ENCODE results near the gene SUV39H1. TPM values are rescaled to one million over a fixed set of nuclear protein-coding genes. Genes with fewer than 3 reads are reported as not detected.

Gene SUV39H1
- total RNA-seq, 2 experiments from 2014 or later: 32.3 to 35.6 TPM

DNA sequence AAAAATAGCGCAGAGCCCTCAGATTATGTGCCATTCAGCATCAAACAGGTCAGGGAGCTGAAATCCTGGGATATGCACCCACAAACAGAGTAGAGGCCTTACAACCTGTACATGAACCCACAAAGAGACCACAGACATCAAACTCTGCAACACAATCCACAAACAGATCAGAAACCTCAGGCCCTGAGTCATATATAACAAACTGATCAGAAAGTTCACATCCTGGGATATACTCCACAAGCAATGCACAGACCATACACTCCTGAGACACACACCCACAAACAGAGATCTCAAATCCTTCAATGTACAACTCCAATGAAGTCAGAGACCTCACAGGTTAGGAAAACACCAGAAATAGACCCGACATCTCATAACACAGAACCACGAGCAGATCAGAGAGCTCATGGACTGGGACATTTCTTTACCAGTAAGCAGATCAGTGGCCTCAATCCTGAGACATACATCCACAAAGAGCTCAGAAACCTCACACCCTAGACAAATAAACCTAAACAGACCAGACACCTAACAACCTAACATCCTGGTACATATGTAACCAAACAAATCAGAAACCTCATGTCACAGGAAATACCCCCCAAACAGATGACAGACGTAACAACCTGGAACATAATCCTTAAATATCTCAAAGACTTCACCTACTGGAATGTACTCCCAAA is 24.2 kb downstream of the SUV39H1 start:
- intact Hi-C loops (cut with micrococcal nuclease): loop anchor here (1.0 kb wide), 1 partner anchor 8 kb away; no protein-coding TSS in a partner anchor
- Mint-ChIP-seq H3K36me3 (no peaks in the 10 kb centered on the region), H3K9me3 (no peaks in the 10 kb centered on the region), H3K4me3 (no peak overlapping the region), H3K27ac (no peak overlapping the region), H3K4me1 (ENCODE audit: low read depth) (peaks cover 35% of the 10 kb centered on the region), H3K27me3 (no peaks in the 10 kb centered on the region)
- ChIA-PET CTCF (interaction anchor here (0.6 to 0.7 kb wide), 2 partner anchors 13 to 16 kb away, joined by 3 to 5 read pairs; no protein-coding TSS in a partner anchor), POLR2A (interaction anchor here (1.3 kb wide), 1 partner anchor 15 kb away, joined by 4 read pairs; no protein-coding TSS in a partner anchor)
- DNase-seq: no peak

DNA sequence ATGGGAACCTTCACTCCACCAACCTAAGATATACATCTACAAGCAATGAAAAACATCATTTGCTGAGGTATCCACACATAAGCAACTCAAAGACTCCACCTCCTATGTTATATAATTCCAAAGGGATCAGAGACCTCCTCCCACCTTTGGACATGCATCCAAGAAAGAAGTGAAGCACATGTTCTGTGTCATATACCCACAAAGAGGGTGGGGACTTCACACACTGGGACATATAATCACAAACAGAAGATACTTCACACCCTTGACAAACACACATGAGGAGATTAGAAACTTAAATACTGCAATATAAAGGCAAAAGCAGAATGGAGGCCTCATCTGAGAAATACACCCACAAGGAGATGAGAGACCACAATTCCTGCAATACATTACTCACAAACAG is 25.4 kb downstream of the SUV39H1 start:
- intact Hi-C loops (cut with micrococcal nuclease): no loop called here

DNA sequence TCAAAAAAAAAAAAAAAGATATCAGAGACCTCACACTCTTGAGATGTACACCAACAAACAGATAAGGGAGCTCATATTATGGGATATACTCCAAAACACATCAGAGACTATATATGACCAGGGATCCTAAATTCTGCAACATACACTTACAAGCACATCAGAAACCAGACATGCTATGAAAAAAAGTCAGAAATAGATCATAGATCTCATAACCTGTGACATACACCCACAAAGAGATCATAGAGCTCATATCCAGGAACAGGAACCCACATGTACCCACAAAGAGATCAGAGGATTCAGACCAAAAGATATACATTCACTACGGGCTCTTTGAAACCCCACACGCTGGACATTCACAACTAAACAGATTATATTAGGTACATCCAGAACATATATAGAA is 30.1 kb downstream of the SUV39H1 start:
- Mint-ChIP-seq H3K4me3 (no peak overlapping the region), H3K9me3 (peaks cover 29% of the 10 kb centered on the region), H3K36me3 (peaks cover 3% of the 10 kb centered on the region), H3K27ac (no peak overlapping the region), H3K4me1 (ENCODE audit: low read depth) (peaks cover 37% of the 10 kb centered on the region), H3K27me3 (no peaks in the 10 kb centered on the region)
- ChIA-PET POLR2A (no interaction called here), CTCF (no interaction called here)
- intact Hi-C loops (cut with micrococcal nuclease): no loop called here
- no peak for DNase-seq

More for the DNA sequence above, 25.4 kb downstream of the SUV39H1 start:
- Mint-ChIP-seq H3K4me3 (no peak overlapping the region), H3K36me3 (peaks cover 3% of the 10 kb centered on the region), H3K27ac (no peak overlapping the region), H3K27me3 (no peaks in the 10 kb centered on the region), H3K9me3 (peaks cover 7% of the 10 kb centered on the region), H3K4me1 (ENCODE audit: low read depth) (peaks cover 35% of the 10 kb centered on the region)
- DNase-seq: no peak
- CTCF ChIA-PET: no interaction called here
- POLR2A ChIA-PET: interaction anchor here (1.3 kb wide), 1 partner anchor 14 kb away, joined by 4 read pairs; no protein-coding TSS in a partner anchor

DNA sequence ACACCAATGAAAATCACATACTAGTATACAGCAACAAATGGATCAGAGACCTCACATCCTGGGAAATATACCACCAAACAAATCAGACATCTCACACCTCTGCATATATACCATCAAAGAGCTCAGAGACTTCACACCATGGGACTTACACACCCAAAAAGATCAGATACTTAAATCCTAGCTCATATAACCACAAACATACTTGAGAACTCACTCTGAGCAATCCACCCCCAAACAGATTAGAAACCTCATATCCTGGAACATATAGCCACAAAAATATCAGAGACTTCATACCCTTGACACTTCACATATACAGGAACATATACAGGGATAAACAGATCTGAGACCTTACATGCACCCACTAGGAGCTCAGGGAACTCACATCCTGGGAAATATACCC is 32.1 kb downstream of the SUV39H1 start:
- ChIA-PET POLR2A (no interaction called here), CTCF (interaction anchor here (1.2 kb wide), 1 partner anchor 33 kb away, joined by 3 read pairs; no protein-coding TSS in a partner anchor)
- Mint-ChIP-seq H3K9me3 (peaks cover 29% of the 10 kb centered on the region), H3K36me3 (peaks cover 3% of the 10 kb centered on the region), H3K4me3 (no peak overlapping the region), H3K4me1 (ENCODE audit: low read depth) (peaks cover 34% of the 10 kb centered on the region), H3K27ac (peak overlapping the region; percentile 19), H3K27me3 (no peaks in the 10 kb centered on the region)
- no peak for DNase-seq
- intact Hi-C loops (cut with micrococcal nuclease): no loop called here

DNA sequence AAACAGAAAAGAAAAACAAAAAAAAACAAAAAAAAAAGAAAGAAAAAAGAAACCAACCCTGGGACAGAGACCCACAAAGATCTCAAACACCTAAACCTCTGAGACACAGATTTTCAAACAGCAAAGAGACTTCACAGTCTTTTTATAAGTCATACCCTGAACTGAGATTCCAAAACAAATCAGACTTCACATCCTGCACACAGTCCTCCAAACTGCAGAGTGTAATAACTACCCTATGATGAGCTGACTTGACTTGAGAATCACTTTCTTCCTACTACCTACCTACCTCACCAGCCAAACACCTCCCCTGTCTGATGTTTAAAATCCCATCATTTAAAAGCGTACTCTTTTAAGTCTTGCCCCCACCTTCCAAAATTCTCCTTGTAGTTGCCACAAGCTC is 39.8 kb downstream of the SUV39H1 start:
- DNase-seq: no peak
- H3K4me1 Mint-ChIP-seq (ENCODE audit: low read depth): peaks cover 19% of the 10 kb centered on the region

DNA sequence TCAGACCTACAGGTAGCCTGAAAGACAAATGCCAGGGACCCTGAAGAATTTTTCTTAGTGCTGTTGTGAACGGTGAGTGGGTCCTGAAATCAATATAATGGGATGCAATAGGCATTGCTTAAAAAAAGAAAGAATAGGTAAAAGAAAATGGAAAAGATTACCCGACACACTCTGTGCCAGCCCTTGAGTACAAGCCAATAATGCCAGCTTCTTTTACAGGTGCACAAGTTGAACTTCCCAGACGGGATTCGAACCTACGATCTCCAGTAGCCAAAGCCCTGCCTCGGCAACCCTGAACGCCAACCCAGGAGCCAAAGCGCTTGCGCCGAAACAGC is 40.3 kb downstream of the SUV39H1 start:
- POLR2A ChIA-PET: interaction anchor here (0.7 to 2.3 kb wide), 10 partner anchors 14 to 166 kb away, joined by 3 to 13 read pairs (median 4); partner anchors contain the start of genes HDAC6, PQBP1, TIMM17B and WAS

More for the DNA sequence above, 39.8 kb downstream of the SUV39H1 start:
- H3K9me3 Mint-ChIP-seq: no peaks in the 10 kb centered on the region
- ChIA-PET CTCF (interaction anchor here (1.0 to 1.6 kb wide), 2 partner anchors 15 to 22 kb away, joined by 4 to 5 read pairs; no protein-coding TSS in a partner anchor), POLR2A (interaction anchor here (0.8 to 2.3 kb wide), 7 partner anchors 15 to 167 kb away, joined by 3 to 13 read pairs (median 6); partner anchors contain the start of gene WAS)
- H3K27ac Mint-ChIP-seq: peak overlapping the region; percentile 97
- no peaks in the 10 kb centered on the region for H3K36me3 Mint-ChIP-seq
- intact Hi-C loops (cut with micrococcal nuclease): loop anchor here (1.0 to 5.0 kb wide), 4 partner anchors 15 to 139 kb away; partner anchors contain the start of genes HDAC6 and WDR13
- H3K4me3 Mint-ChIP-seq: peak overlapping the region; percentile 95
- no peaks in the 10 kb centered on the region for H3K27me3 Mint-ChIP-seq

DNA sequence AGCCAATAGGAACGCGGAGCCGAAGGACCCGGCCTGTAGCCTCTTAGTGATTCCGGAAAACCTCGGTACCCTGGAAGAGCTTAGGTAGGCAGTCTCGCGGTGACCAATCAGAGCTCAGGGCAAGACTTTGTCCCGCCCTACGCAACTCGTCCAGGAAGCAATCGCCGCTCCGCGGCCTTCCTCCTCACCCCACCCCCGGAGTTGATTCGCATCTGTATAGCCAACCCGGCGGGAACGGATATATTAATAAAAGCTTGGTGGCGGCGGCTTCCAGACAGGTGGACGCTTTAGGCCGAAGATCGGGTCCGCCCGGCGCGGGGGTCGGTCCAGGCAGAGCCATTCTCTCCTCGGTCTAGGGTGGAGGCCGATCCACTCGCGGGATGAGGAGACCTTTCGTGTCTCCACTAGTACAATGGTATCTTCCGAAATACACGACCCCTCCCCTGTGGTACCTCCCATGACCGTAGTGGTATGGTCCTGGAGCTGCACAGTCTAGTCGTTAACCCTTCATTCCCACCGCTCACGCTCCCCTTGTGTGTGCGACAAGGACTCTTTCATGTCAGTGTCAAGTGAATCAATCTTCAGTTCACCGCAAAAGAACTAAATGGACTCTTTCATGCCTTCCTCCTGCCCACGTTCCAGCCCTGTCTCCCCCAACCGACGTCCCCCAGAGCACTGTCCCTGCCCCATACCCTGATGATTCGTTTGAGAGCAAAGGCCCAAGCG is 40.8 kb downstream of the SUV39H1 start:
- H3K4me1 Mint-ChIP-seq (ENCODE audit: low read depth): peaks cover 19% of the 10 kb centered on the region
- no peaks in the 10 kb centered on the region for H3K27me3 Mint-ChIP-seq
- DNase-seq: peak; percentile 93
- peak overlapping the region; percentile 97 for H3K27ac Mint-ChIP-seq
- H3K4me3 Mint-ChIP-seq: peak overlapping the region; percentile 95
- H3K36me3 Mint-ChIP-seq: no peaks in the 10 kb centered on the region
- POLR2A ChIA-PET: interaction anchor here (0.7 to 2.3 kb wide), 10 partner anchors 14 to 166 kb away, joined by 3 to 13 read pairs (median 4); partner anchors contain the start of genes HDAC6, PQBP1, TIMM17B and WAS
- CTCF ChIA-PET: interaction anchor here (1.0 to 1.6 kb wide), 2 partner anchors 16 to 23 kb away, joined by 4 to 5 read pairs; no protein-coding TSS in a partner anchor
- H3K9me3 Mint-ChIP-seq: no peaks in the 10 kb centered on the region
- intact Hi-C loops (cut with micrococcal nuclease): loop anchor here (1.0 to 5.0 kb wide), 4 partner anchors 41 to 140 kb away; partner anchors contain the start of genes HDAC6, SUV39H1 and WDR13

More for the DNA sequence above, 40.3 kb downstream of the SUV39H1 start:
- no peak for DNase-seq
- Mint-ChIP-seq H3K27ac (peak overlapping the region; percentile 97), H3K4me3 (peak overlapping the region; percentile 95), H3K4me1 (ENCODE audit: low read depth) (peaks cover 19% of the 10 kb centered on the region), H3K27me3 (no peaks in the 10 kb centered on the region), H3K9me3 (no peaks in the 10 kb centered on the region), H3K36me3 (no peaks in the 10 kb centered on the region)
- intact Hi-C loops (cut with micrococcal nuclease): loop anchor here (1.0 to 5.0 kb wide), 6 partner anchors 14 to 140 kb away; partner anchors contain the start of genes HDAC6, SUV39H1 and WDR13
- CTCF ChIA-PET: interaction anchor here (1.0 to 1.6 kb wide), 2 partner anchors 16 to 23 kb away, joined by 4 to 5 read pairs; no protein-coding TSS in a partner anchor

DNA sequence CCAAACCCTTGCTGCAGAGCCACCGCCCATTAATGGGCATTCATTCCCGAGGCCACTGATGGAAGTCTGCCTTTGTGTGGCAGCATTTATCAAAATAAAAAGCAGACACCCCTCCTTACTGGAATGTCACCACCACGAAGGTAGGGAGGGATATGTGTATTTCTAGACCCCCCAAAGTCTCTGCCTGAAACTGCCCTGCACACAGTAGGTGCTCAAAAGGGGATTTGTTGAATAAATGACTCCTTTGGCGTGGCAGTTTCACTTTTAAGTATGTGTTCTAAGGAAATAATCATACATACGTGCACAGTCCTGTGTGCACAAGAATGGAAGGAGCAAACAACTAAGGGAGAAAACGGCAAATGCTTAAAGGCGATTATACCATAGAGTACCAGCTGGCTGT is 41.4 kb downstream of the SUV39H1 start:
- H3K27me3 Mint-ChIP-seq: no peaks in the 10 kb centered on the region
- H3K4me1 Mint-ChIP-seq (ENCODE audit: low read depth): peaks cover 19% of the 10 kb centered on the region
- no peaks in the 10 kb centered on the region for H3K9me3 Mint-ChIP-seq
- no peaks in the 10 kb centered on the region for H3K36me3 Mint-ChIP-seq
- peak overlapping the region; percentile 97 for H3K27ac Mint-ChIP-seq
- no peak for DNase-seq
- H3K4me3 Mint-ChIP-seq: peak overlapping the region; percentile 95
- ChIA-PET CTCF (interaction anchor here (0.5 kb wide), 1 partner anchor 24 kb away, joined by 3 read pairs; no protein-coding TSS in a partner anchor), POLR2A (interaction anchor here (1.0 to 2.3 kb wide), 6 partner anchors 22 to 160 kb away, joined by 3 to 13 read pairs (median 6); partner anchors contain the start of genes HDAC6, PQBP1, TIMM17B and WAS)
- intact Hi-C loops (cut with micrococcal nuclease): loop anchor here (1.0 to 5.0 kb wide), 4 partner anchors 42 to 141 kb away; partner anchors contain the start of genes HDAC6, SUV39H1 and WDR13

DNA sequence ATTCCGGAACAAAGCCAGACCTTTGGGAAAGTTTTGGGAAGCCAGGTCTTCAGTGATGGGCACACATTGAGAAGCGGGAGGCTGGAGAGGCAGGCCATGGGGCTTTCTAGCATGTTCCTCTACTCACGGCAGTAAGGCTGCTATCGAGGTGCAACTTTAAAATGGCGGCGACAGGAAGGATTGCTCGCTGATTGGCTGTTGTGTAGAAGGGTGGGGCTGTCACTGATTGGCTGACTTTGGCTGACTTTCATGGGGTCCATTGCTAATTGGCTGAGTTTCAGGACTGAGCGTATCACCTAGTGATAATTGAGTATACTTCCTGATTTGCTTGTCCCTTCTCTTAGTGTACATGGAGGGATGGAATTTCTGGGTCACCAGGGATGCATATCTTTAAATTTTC is 45.3 kb downstream of the SUV39H1 start:
- Mint-ChIP-seq H3K27me3 (no peaks in the 10 kb centered on the region), H3K9me3 (no peaks in the 10 kb centered on the region), H3K27ac (no peak overlapping the region), H3K4me1 (ENCODE audit: low read depth) (peaks cover 11% of the 10 kb centered on the region), H3K36me3 (no peaks in the 10 kb centered on the region), H3K4me3 (no peak overlapping the region)
- POLR2A ChIA-PET: no interaction called here
- no peak for DNase-seq
- intact Hi-C loops (cut with micrococcal nuclease): no loop called here
- CTCF ChIA-PET: no interaction called here

DNA sequence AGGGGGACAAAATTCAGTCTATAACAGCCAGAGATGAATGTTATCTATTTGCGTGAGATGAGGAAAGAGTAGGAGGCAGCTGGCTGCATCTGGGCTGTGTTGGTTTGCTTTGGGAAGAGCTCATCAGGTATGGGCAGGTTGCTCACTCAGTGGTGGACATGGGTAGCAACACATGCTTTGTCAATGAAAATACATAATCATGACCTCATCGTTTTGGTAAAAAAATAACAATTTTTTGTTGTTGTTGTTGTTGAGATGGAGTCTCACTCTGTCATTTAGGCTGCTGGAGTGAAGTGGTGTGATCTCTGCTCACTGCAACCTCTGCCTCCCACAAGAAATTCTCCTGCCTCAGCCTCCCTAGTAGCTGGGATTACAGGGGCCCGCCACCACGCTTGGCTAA is 48.7 kb downstream of the SUV39H1 start:
- ChIA-PET POLR2A (no interaction called here), CTCF (no interaction called here)
- Mint-ChIP-seq H3K9me3 (no peaks in the 10 kb centered on the region), H3K4me3 (no peak overlapping the region), H3K36me3 (no peaks in the 10 kb centered on the region), H3K27me3 (no peaks in the 10 kb centered on the region), H3K4me1 (ENCODE audit: low read depth) (no peaks in the 10 kb centered on the region), H3K27ac (no peak overlapping the region)
- DNase-seq: no peak
- intact Hi-C loops (cut with micrococcal nuclease): no loop called here

DNA sequence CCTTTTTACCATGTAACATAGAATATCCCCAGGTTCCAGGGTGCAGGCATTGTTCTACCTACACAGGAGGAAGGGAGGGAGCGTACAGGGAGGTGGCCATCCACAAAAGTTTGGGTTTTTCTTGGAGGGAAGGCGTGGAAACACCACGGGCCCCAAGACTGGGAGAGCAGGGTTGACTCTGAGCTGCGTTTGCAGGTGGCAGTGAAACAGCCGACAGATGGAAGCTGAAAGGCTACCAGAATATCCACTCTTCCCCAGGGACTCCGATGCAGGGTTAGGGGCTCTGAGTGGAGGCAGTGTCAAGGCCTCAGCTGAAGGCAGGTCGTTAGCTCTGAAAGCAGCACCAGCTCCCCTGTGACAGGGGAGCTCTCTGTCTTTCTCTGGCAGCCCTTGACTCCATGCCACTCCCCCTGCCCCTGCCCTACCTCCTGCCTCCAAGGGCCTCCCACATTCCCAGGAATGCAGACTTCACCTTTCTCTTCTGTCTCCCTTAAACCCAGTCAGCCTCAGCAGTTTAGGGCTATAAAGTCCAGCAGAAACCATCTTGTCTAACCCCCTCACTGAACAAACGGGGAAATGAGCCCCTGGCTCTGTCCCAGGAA is 51.0 kb downstream of the SUV39H1 start:
- no peak overlapping the region for H3K27ac Mint-ChIP-seq
- peaks cover 11% of the 10 kb centered on the region for H3K4me1 Mint-ChIP-seq (ENCODE audit: low read depth)
- no peak overlapping the region for H3K4me3 Mint-ChIP-seq
- intact Hi-C loops (cut with micrococcal nuclease): no loop called here
- ChIA-PET CTCF (no interaction called here), POLR2A (interaction anchor here (0.6 kb wide), 1 partner anchor 1152 kb away, joined by 3 read pairs; no protein-coding TSS in a partner anchor)
- no peaks in the 10 kb centered on the region for H3K36me3 Mint-ChIP-seq
- H3K27me3 Mint-ChIP-seq: no peaks in the 10 kb centered on the region
- H3K9me3 Mint-ChIP-seq: no peaks in the 10 kb centered on the region
- no peak for DNase-seq

Data from activated CD4-positive, alpha-beta memory T cell treated with anti-CD3 and anti-CD28 coated beads for 36 hours (primary cell).